Nephron progenitor cell (in vitro differentiated cells): ENCODE results near the gene CISD3.

Source experiments
- DNase-seq: peaks from one replicate; pipeline ENCODE4 v3.0.0; 2021
- H3K27ac Mint-ChIP-seq: 2 replicates; pipeline ENCODE4 v1.8.0; 2021; ENCODE audit warnings: mild to moderate bottlenecking, moderate library complexity, mixed read lengths
- H3K27me3 Mint-ChIP-seq: 2 replicates; pipeline ENCODE4 v1.8.0; 2021; ENCODE audit warnings: mild to moderate bottlenecking, low read depth, mixed read lengths; ENCODE audit not compliant: poor library complexity
- H3K36me3 Mint-ChIP-seq: 2 replicates; pipeline ENCODE4 v1.8.0; 2021; ENCODE audit warnings: low read depth, mixed read lengths
- H3K4me1 Mint-ChIP-seq: 2 replicates; pipeline ENCODE4 v1.8.0; 2021; ENCODE audit warnings: mixed read lengths
- H3K4me3 Mint-ChIP-seq: 2 replicates; pipeline ENCODE4 v1.8.0; 2021; ENCODE audit warnings: mild to moderate bottlenecking, moderate library complexity, mixed read lengths
- H3K9me3 Mint-ChIP-seq: 2 replicates; pipeline ENCODE4 v1.8.0; 2021; ENCODE audit warnings: mild to moderate bottlenecking, moderate library complexity, mixed read lengths
- CTCF ChIP-seq: fragments of 200-600 bp; sonication (generic); IDR thresholded peaks from 2 replicates; pipeline ENCODE4 v1.5.0; 2021; ENCODE audit warnings: antibody characterized with exemption

The CISD3 gene

DNA sequence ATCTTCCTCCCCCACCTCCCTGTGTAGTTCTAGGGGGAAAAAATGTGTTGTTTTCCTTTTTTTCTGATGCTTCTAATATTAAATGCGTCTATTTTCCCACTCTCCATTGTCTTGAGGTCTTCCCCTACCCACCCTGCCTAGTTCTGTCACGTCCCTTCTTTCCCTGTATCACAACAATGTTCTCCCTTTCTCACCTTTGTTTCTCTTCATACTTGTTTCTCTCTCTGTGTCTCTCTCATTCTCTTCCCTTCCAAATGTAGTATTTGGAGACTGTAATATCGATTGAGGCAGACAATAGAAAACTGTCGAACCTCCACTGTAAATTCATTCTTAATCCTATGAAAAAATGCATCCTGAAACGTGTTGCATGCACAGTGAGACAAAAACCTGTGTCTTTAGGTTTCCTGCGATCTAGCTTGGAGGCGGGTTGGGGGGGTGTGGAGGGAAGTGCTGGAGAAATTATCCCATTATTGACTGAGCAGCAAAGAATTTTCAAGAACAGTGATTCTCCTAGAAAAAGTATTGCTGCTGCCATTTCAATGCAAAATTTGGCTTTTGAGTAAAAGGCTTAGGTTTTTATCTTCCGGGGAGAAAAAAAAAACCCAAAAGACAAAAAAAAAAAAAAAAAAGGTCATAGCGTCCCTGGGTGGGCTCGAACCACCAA, 21.1 kb downstream of the CISD3 start:
- peak; percentile 42 for DNase-seq
- TF ChIP-seq CTCF: no peak
- Mint-ChIP-seq H3K27ac (no peak overlapping the region), H3K27me3 (no peaks in the 10 kb centered on the region), H3K36me3 (peaks cover 17% of the 10 kb centered on the region), H3K4me3 (peak overlapping the region; percentile 98), H3K4me1 (peaks cover 45% of the 10 kb centered on the region), H3K9me3 (no peaks in the 10 kb centered on the region)

- Mint-ChIP-seq H3K27ac (peak overlapping the region; percentile 85), H3K4me1 (peaks cover 39% of the 10 kb centered on the region), H3K27me3 (no peaks in the 10 kb centered on the region), H3K9me3 (no peaks in the 10 kb centered on the region), H3K36me3 (peaks cover 19% of the 10 kb centered on the region), H3K4me3 (peak overlapping the region; percentile 98)
- no peak for TF ChIP-seq CTCF
- peak; percentile 90 for DNase-seq
Observed at GRCh38 chr17:38751808-38752307, 21.7 kb downstream of the CISD3 start.

DNA sequence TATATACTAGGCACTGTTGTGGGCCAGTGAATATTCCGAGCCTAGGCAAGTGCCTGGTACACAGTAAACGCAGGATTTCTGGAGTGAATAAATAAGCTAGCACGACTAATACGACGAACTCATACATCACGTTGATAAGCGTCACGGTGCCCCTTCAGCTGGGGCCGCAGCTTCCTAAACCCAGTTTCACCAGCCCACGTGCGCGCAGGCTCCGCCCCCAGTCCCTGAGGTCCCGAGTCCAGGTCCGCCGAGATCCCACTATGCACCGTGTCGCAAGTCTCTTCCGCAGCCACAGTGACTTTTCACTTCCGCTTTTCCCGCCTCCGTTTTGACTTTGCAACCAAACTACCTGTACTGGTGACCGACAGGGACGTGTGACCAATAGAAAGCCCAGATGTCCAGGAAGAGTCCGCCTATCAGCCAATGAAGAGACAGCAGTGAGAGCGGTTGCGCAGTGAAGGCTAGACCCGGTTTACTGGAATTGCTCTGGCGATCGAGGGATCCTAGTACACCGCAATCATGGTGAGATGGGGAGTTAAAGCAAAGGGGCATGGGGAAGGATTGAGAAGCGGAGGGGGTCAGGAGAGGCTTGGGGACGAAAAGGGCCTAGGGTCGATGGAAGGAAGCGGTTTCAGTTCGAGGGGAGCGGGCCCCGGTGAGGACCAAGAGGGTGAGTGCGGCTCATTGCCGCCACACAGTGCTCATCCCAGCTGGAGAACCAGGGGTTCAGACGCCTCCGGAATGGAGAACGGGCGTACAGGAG, 22.3 kb downstream of the CISD3 start, which contains the start of gene PSMB3:
TSS of gene PSMB3 (plus strand) at position 434 of the 763 bp plus-strand sequence. CDS start at position 520, 86 bp downstream.
- no peak for TF ChIP-seq CTCF
- Mint-ChIP-seq H3K4me1 (peaks cover 38% of the 10 kb centered on the region), H3K27ac (peak within 1 kb of the TSS; percentile 85), H3K27me3 (no peaks in the 10 kb centered on the region), H3K36me3 (peaks cover 19% of the 10 kb centered on the region), H3K4me3 (peak within 1 kb of the TSS; percentile 98), H3K9me3 (no peaks in the 10 kb centered on the region)
- DNase-seq: peak; percentile 92

GRCh38 chr17:38753071-38753506, 22.9 kb downstream of the CISD3 start:
- Mint-ChIP-seq H3K4me3 (peak overlapping the region; percentile 98), H3K27me3 (no peaks in the 10 kb centered on the region), H3K27ac (peak overlapping the region; percentile 51), H3K4me1 (peaks cover 38% of the 10 kb centered on the region), H3K9me3 (no peaks in the 10 kb centered on the region), H3K36me3 (peaks cover 19% of the 10 kb centered on the region)
- DNase-seq: no peak
- TF ChIP-seq CTCF: no peak

GRCh38 chr17:38761612-38762011, 31.5 kb downstream of the CISD3 start:
- Mint-ChIP-seq H3K4me3 (no peak overlapping the region), H3K9me3 (no peaks in the 10 kb centered on the region), H3K4me1 (peaks cover 3% of the 10 kb centered on the region), H3K27ac (peak overlapping the region; percentile 3), H3K36me3 (peaks cover 49% of the 10 kb centered on the region), H3K27me3 (no peaks in the 10 kb centered on the region)
- DNase-seq: peak; percentile 37
- TF ChIP-seq CTCF: peak; percentile 27
